Mesothelial cell of epicardium (in vitro differentiated cells): Measurements from ENCODE around the gene CPA1. TPM values are rescaled to one million over a fixed set of nuclear protein-coding genes. Genes with fewer than 3 reads are reported as not detected.

Source experiments
- DNase-seq, 2 experiments: peaks; one replicate each; pipeline ENCODE4 v3.0.0; 2021; ENCODE audit warnings: low spot score in 2 of 2; ENCODE audit not compliant: unreplicated experiment in 2 of 2
- H3K27ac Mint-ChIP-seq: 2 replicates; pipeline ENCODE4 v1.8.0; 2021; ENCODE audit warnings: mixed read lengths
- H3K27me3 Mint-ChIP-seq: 2 replicates; pipeline ENCODE4 v1.8.0; 2021; ENCODE audit warnings: low read depth, mixed read lengths
- H3K36me3 Mint-ChIP-seq: 2 replicates; pipeline ENCODE4 v1.8.0; 2021; ENCODE audit warnings: mixed read lengths
- H3K4me1 Mint-ChIP-seq: 2 replicates; pipeline ENCODE4 v1.8.0; 2021; ENCODE audit warnings: mixed read lengths
- H3K4me3 Mint-ChIP-seq: 2 replicates; pipeline ENCODE4 v1.8.0; 2021; ENCODE audit warnings: mild to moderate bottlenecking, moderate library complexity, mixed read lengths
- H3K9me3 Mint-ChIP-seq: 2 replicates; pipeline ENCODE4 v1.8.0; 2021; ENCODE audit warnings: mixed read lengths
- total RNA-seq: library from RNA; stranded (reverse); gene quantifications from 3 replicates; pipeline ENCODE4 v1.2.1, GENCODE V29; 2021
- TF ChIP-seq, protein P1 (sequence below): fragments of 200-600 bp; sonication (generic); IDR thresholded peaks from one replicate; pipeline ENCODE4 v1.5.0; 2021; ENCODE audit warnings: antibody characterized with exemption; ENCODE audit not compliant: unreplicated experiment

The CPA1 gene
- total RNA-seq, 1 donor from 2014 or later: 1.1 TPM

DNA sequence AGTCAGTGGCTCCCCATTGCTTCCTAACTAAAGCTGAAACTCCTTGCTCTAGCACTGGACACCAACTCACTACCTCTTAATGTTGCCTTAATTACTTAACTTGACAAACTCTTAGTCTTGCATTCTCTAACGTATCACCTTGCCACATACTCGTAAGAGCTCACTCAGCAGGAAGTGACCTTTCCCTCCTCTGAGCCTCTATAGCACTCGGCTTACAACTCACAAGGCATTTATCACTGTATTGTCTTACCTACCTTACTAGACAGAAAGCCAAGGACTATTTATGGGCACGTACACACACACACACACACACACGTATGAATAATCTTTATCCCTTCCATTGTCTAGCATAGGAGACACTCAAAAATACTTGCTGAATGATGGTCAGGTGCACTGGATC is 39.4 kb downstream of the CPA1 start:
- DNase-seq: no peak
- H3K4me1 Mint-ChIP-seq: peaks cover 60% of the 10 kb centered on the region
- no peaks in the 10 kb centered on the region for H3K27me3 Mint-ChIP-seq
- TF ChIP-seq, protein P1, sequence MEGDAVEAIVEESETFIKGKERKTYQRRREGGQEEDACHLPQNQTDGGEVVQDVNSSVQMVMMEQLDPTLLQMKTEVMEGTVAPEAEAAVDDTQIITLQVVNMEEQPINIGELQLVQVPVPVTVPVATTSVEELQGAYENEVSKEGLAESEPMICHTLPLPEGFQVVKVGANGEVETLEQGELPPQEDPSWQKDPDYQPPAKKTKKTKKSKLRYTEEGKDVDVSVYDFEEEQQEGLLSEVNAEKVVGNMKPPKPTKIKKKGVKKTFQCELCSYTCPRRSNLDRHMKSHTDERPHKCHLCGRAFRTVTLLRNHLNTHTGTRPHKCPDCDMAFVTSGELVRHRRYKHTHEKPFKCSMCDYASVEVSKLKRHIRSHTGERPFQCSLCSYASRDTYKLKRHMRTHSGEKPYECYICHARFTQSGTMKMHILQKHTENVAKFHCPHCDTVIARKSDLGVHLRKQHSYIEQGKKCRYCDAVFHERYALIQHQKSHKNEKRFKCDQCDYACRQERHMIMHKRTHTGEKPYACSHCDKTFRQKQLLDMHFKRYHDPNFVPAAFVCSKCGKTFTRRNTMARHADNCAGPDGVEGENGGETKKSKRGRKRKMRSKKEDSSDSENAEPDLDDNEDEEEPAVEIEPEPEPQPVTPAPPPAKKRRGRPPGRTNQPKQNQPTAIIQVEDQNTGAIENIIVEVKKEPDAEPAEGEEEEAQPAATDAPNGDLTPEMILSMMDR: no peak
- H3K36me3 Mint-ChIP-seq: no peaks in the 10 kb centered on the region
- peak overlapping the region; percentile 57 for H3K27ac Mint-ChIP-seq
- no peak overlapping the region for H3K4me3 Mint-ChIP-seq
- no peaks in the 10 kb centered on the region for H3K9me3 Mint-ChIP-seq

DNA sequence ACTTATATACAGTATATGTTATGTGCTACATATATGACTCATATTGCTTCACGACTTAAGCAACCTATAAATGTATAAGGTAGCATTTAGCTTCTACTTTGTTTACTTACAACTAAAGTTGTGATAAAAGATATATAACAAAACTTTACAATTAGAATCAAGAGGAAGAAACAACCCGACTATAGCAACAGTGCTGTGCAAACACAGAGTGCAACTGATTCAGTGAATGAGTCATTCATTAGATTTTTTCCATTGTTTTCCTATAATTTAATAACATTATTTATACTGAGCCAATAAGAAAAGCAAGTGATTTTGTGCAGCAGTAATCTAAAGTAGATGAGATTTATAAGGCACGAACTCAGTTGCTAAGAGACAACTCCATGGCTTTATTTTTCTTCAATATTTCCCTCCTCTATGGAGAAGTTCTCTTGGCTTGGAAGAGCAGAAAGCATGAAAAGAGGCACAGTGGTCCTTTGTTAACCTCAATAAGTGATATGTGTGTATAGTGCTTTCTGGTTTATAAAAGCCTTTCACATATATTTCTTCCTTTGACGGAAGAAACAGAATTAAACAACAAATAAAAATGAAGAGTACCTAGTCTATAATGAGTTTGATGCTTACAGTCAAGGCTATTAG is 40.8 kb downstream of the CPA1 start:
- no peak overlapping the region for H3K4me3 Mint-ChIP-seq
- H3K9me3 Mint-ChIP-seq: no peaks in the 10 kb centered on the region
- no peak for DNase-seq
- H3K36me3 Mint-ChIP-seq: peaks cover 3% of the 10 kb centered on the region
- peaks cover 61% of the 10 kb centered on the region for H3K4me1 Mint-ChIP-seq
- H3K27me3 Mint-ChIP-seq: no peaks in the 10 kb centered on the region
- TF ChIP-seq, protein P1: no peak
- H3K27ac Mint-ChIP-seq: peak overlapping the region; percentile 75

DNA sequence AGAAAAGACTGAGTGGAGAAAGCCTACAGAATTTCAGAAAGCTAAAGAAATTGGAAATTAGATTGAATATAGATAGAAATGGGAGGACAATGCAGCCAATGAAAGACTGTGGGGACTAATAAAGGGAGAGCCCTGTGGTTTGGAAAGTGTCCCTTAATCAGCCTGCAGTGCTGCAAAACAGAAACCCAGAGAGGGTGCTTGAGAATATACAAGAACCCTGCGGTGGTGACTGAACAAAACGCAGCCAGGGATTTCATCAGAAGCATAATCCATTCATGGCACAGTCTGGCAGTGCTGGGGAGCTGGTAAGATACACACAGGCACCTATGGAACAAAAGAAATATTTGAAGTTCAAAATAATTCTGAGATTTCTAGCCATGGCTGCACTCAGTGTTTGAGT is 41.4 kb downstream of the CPA1 start:
- no peak overlapping the region for H3K4me3 Mint-ChIP-seq
- H3K36me3 Mint-ChIP-seq: peaks cover 3% of the 10 kb centered on the region
- TF ChIP-seq, protein P1: no peak
- H3K4me1 Mint-ChIP-seq: peaks cover 58% of the 10 kb centered on the region
- no peaks in the 10 kb centered on the region for H3K27me3 Mint-ChIP-seq
- DNase-seq: no peak
- peak overlapping the region; percentile 75 for H3K27ac Mint-ChIP-seq
- H3K9me3 Mint-ChIP-seq: no peaks in the 10 kb centered on the region

DNA sequence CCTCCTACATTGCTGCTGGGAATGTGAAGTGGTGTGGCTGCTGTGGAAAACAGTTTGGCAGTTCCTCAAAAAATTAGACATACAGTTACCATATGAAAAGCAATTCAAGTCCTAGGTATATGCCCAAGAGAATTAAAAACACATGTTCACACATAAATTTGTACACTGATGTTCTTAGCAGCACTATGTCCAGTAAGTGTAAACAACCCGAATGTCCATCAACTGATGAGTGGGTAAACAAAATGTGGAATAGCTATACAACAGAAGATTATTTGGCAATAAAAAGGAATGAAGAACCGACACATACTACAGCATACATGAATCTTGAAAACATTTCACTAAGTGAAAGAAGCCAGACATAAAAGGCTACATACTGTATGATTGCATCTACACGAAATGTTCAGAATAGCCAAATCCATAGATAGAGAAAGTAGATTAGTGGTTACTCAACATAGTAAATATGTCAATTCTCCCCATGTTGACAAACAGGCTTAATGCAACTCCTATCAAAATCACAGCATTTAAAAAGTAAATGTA is 43.3 kb downstream of the CPA1 start:
- DNase-seq: no peak
- Mint-ChIP-seq H3K4me1 (peaks cover 47% of the 10 kb centered on the region), H3K9me3 (no peaks in the 10 kb centered on the region), H3K27ac (no peak overlapping the region), H3K4me3 (no peak overlapping the region), H3K27me3 (no peaks in the 10 kb centered on the region), H3K36me3 (peaks cover 4% of the 10 kb centered on the region)
- TF ChIP-seq, protein P1: no peak

DNA sequence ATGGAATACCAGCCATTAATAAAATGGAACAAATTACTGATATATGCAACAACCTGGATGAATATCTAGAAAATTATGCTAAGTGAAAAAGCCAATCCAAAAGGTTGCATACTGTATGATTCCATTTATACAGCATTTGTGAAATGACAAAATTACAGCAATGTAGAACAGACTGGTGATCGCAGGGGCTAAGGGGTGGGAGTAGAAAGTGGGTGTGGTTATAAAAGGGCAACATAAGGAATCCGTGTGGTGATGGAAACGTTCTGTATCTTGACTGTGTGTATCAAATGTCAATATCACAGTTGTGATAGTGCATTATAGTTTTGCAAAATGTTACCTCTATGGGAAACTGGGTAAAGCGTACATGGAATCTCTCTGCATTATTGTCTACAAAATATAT is 45.5 kb downstream of the CPA1 start:
- H3K9me3 Mint-ChIP-seq: no peaks in the 10 kb centered on the region
- no peaks in the 10 kb centered on the region for H3K27me3 Mint-ChIP-seq
- H3K27ac Mint-ChIP-seq: no peak overlapping the region
- H3K36me3 Mint-ChIP-seq: peaks cover 8% of the 10 kb centered on the region
- TF ChIP-seq, protein P1: no peak
- DNase-seq: no peak
- H3K4me3 Mint-ChIP-seq: no peak overlapping the region
- H3K4me1 Mint-ChIP-seq: peaks cover 37% of the 10 kb centered on the region
